Muscle layer of colon (tissue), 2 donors: ENCODE data around the gene MRPL24.

Experiments
- H3K27ac ChIP-seq: one replicate; pipeline ENCODE4 v1.7.0; 2013; ENCODE audit warnings: low read depth, mild to moderate bottlenecking, low read length, moderate library complexity
- H3K27me3 ChIP-seq, 2 donors: one replicate each; pipeline ENCODE4 v1.7.0; 2013; ENCODE audit warnings: low read length in 2 of 2, mild to moderate bottlenecking in 2 of 2; ENCODE audit not compliant: insufficient read depth in 2 of 2, control insufficient read depth in 1 of 2
- H3K36me3 ChIP-seq: one replicate; pipeline ENCODE4 v1.7.0; 2013; ENCODE audit warnings: mild to moderate bottlenecking, low read length; ENCODE audit not compliant: insufficient read depth
- H3K4me1 ChIP-seq: one replicate; pipeline ENCODE4 v1.7.0; 2013; ENCODE audit warnings: mild to moderate bottlenecking, low read length; ENCODE audit not compliant: insufficient read depth
- H3K4me3 ChIP-seq, 2 donors: one replicate each; pipeline ENCODE4 v1.7.0; 2013; ENCODE audit warnings: low read length in 2 of 2, low read depth in 1 of 2, mild to moderate bottlenecking in 1 of 2, moderate library complexity in 1 of 2
- H3K9ac ChIP-seq: one replicate; pipeline ENCODE4 v1.7.0; 2013; ENCODE audit warnings: low read length
- H3K9me3 ChIP-seq: one replicate; pipeline ENCODE4 v1.7.0; 2013; ENCODE audit warnings: mild to moderate bottlenecking, low read length
- donor health status: abdominal sarcoma.
- donor health status: Adenocarcinoma of cecum.

Gene MRPL24

GRCh38 chr1:156693848-156694689 lies 46.8 kb downstream of the MRPL24 start:
- peaks cover 10% of the 10 kb centered on the region for H3K4me1 ChIP-seq
- peaks cover 0 to 23% of the 10 kb centered on the region in 2 donors for H3K27me3 ChIP-seq
- no peaks in the 10 kb centered on the region for H3K36me3 ChIP-seq
- no peak overlapping the region for H3K9ac ChIP-seq
- no peak overlapping the region for H3K27ac ChIP-seq
- H3K9me3 ChIP-seq, result no peaks in the 10 kb centered on the region
- no peak overlapping the region for H3K4me3 ChIP-seq

DNA sequence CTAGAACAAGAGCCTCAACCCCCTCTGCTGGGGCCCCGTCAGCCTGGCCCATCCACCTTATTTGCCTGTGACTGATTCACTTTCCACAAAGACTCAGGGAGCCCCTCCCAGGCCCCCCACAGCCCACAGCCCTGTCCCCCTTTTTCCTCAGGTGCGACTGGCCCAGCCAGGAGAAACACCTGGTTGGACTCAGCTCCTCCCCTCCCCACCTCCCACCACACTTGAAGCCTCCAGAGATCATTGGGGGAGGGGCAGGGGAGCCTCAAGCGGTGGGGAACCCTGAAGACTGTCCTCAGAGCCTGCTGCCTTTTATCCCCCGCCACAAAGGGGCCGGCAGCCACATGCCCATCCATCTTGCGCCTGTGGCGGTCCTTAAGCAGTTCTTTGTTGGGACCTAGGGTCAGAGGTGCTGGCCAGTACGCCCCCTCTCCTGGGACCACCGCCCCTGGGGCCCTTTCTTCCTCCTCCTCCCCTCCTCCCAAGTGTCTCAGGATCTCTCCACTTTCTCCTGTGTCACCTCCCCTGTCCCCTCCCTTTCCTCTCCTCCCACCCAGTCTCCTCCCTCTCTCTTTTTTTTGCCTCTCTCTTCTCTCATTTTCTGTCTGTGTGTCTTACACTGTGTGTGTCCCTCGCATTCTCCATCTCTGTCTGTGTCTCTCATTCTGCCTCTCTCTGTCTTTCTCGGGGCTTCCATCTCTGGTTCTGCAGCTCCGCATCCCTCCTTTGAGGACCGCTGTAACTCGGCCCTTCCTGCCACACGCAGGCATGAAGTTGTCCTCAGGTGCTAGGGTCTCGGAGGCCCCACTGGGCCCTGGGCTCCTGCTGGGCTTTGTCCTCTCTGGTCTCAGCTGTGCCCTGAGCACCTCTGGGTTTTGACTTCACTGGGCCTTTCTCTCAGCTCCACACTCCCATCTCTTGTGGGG lies 47.7 kb downstream of the MRPL24 start:
- no peak overlapping the region for H3K27ac ChIP-seq
- no peak overlapping the region for H3K4me3 ChIP-seq
- no peaks in the 10 kb centered on the region for H3K36me3 ChIP-seq
- H3K27me3 ChIP-seq, result peaks cover 0 to 23% of the 10 kb centered on the region in 2 donors
- H3K9me3 ChIP-seq, result no peaks in the 10 kb centered on the region
- H3K9ac ChIP-seq, result no peak overlapping the region
- peaks cover 11% of the 10 kb centered on the region for H3K4me1 ChIP-seq

GRCh38 chr1:156692441-156692924 lies 48.4 kb downstream of the MRPL24 start:
- H3K27ac ChIP-seq, result no peak overlapping the region
- no peak overlapping the region for H3K4me3 ChIP-seq
- peaks cover 11% of the 10 kb centered on the region for H3K4me1 ChIP-seq
- H3K36me3 ChIP-seq, result no peaks in the 10 kb centered on the region
- no peaks in the 10 kb centered on the region for H3K9me3 ChIP-seq
- H3K27me3 ChIP-seq, result peaks cover 0 to 23% of the 10 kb centered on the region in 2 donors
- H3K9ac ChIP-seq, result no peak overlapping the region

- Histone ChIP-seq H3K4me1 (peaks cover 11% of the 10 kb centered on the region), H3K27ac (no peak overlapping the region), H3K4me3 (no peak overlapping the region), H3K9me3 (no peaks in the 10 kb centered on the region), H3K9ac (no peak overlapping the region), H3K27me3 (peaks cover 0 to 23% of the 10 kb centered on the region in 2 donors), H3K36me3 (no peaks in the 10 kb centered on the region)
Observed at GRCh38 chr1:156691665-156692440, 49.0 kb downstream of the MRPL24 start.

DNA sequence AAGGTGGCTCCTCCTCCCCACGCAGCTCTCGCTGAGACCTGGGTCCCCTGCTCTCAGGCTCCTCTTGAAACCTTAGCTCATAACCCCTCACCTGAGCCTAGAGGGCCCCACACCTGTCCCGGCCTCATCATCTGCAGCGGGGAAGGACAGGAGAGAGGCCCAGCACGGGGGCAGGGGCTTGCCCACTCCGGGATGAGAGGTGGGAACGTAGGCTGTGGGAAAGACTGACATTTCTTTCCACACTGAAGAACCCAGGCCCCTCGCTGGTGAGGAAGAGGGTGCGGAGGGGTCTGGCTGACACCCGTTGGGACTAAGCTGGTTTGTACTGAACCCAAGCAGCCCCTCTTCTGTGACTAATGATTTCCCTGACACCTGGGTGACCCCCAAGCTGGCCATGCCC lies 49.7 kb downstream of the MRPL24 start:
- Histone ChIP-seq H3K4me3 (no peak overlapping the region), H3K27ac (no peak overlapping the region), H3K27me3 (peaks cover 0 to 23% of the 10 kb centered on the region in 2 donors), H3K9ac (no peak overlapping the region), H3K36me3 (no peaks in the 10 kb centered on the region), H3K9me3 (no peaks in the 10 kb centered on the region), H3K4me1 (peaks cover 11% of the 10 kb centered on the region)

GRCh38 chr1:156690675-156691036 lies 50.2 kb downstream of the MRPL24 start:
- Histone ChIP-seq H3K9ac (no peak overlapping the region), H3K4me3 (no peak overlapping the region), H3K4me1 (peaks cover 11% of the 10 kb centered on the region), H3K36me3 (no peaks in the 10 kb centered on the region), H3K27me3 (peaks cover 0 to 23% of the 10 kb centered on the region in 2 donors), H3K27ac (no peak overlapping the region), H3K9me3 (no peaks in the 10 kb centered on the region)

DNA sequence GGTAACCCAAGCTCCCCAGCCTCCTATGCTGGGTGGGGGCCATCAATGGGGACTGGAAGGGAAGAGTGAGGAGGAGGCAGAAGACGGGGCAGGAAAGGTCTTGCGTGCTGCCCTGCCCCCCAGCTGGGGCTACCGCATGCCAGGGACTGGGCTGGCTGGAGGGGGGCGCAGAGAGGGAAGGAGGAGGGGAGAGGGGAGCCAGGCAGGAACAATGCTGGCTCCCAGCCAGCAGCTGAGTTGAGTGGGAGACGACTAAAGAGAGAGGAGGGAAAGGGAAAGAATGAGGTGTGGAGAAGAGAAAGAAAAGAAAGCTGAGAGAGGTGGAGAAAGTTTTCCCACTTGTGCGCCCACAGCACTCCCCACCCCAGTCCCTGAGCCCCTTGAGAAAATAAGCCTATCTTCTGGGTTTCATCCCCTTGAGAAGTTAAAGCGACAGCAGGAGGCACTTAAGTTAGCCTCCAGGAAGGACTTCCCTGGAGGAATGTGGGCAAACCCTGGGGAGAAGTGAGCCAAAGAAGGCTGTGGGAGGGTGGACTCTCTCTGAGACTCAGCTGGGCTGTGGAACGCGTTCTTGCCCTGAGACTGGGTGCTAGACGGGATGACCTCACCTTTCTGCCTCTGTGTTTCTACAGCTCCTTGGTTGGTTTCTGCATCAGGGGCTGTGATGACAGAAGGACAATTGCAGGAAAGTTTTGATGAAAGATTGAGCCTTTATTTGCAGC lies 50.8 kb downstream of the MRPL24 start:
- no peak overlapping the region for H3K9ac ChIP-seq
- H3K9me3 ChIP-seq, result no peaks in the 10 kb centered on the region
- no peaks in the 10 kb centered on the region for H3K36me3 ChIP-seq
- peaks cover 11% of the 10 kb centered on the region for H3K4me1 ChIP-seq
- no peak overlapping the region for H3K4me3 ChIP-seq
- H3K27me3 ChIP-seq, result peaks cover 0 to 23% of the 10 kb centered on the region in 2 donors
- no peak overlapping the region for H3K27ac ChIP-seq

DNA sequence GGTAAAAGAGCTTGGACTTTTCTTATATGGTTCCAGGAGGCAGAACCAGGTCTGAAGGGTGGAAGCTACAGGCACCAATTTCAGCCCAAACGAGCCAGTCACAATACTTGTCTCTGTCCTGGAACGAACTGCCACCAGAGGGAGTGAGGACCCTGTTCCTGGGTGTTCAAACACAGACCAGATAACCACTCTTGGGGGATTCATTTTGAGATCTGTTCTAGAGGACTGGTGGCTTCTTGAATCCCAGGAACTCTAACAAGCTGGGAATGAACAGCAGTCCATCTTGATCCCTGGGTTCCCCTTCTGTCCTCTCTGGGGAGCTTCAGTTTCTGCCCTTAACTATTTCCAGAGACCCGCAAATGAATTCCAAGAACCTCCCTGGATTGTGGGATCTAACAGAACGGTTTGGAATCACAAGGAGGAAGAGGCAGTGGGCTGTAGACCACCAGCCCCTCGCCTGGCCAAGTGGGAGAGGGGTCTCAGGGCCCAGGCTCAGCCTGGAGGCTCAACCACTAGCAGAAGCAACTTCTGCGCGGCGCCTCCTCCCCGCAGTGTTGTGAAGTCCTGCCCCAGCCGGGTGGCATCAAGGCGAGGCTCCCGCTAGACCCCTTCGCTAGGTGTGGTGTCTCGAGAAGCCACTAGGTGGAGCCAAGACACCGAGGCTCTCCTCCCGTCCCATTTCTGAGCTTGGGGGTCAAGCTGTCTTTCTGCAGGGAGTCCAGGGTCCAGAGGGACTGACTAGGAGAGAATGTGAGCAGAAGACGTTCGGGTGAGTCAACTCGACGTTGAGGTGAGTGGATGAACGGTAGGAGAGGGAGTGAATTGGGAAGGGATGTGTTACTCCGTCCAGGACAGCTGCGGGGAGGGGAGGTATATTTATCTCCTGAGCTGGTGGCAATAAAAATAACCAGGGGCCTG lies 51.6 kb downstream of the MRPL24 start:
- peaks cover 11% of the 10 kb centered on the region for H3K4me1 ChIP-seq
- no peak overlapping the region for H3K27ac ChIP-seq
- H3K4me3 ChIP-seq, result peak overlapping the region in 1 of 2 donors; percentile 24
- no peaks in the 10 kb centered on the region for H3K36me3 ChIP-seq
- peaks cover 0 to 23% of the 10 kb centered on the region in 2 donors for H3K27me3 ChIP-seq
- no peaks in the 10 kb centered on the region for H3K9me3 ChIP-seq
- H3K9ac ChIP-seq, result peak overlapping the region; percentile 19
